K562 (cell line): ENCODE data around the gene USP31. TPM values are rescaled to one million over a fixed set of nuclear protein-coding genes. Genes with fewer than 3 reads are reported as not detected.

Experiments
- CBX8 ChIP-seq: fragments of 200-600 bp; sonication (generic); IDR thresholded peaks from 2 replicates; pipeline ENCODE4 v1.6.1; 2012; ENCODE audit warnings: borderline replicate concordance, mixed run types, low read depth, mild to moderate bottlenecking, moderate library complexity, mixed read lengths, low read length, control low read depth, inconsistent platforms; ENCODE audit not compliant: poor library complexity, severe bottlenecking; ENCODE audit errors: extremely low read depth
- CHAMP1 ChIP-seq: fragments of 450-650 bp; IDR thresholded peaks from 2 replicates; pipeline ENCODE4 v1.6.1; 2016; ENCODE audit warnings: mild to moderate bottlenecking
- CHD4 ChIP-seq: fragments of 200-600 bp; sonication (generic); IDR thresholded peaks from 3 replicates; pipeline ENCODE4 v1.6.1; 2012; ENCODE audit warnings: low read depth, mild to moderate bottlenecking, mixed read lengths, low read length, inconsistent platforms; ENCODE audit not compliant: insufficient read depth, insufficient replicate concordance, poor library complexity, severe bottlenecking
- DDX20 ChIP-seq: fragments of 450-650 bp; IDR thresholded peaks from 2 replicates; pipeline ENCODE4 v1.6.1; 2016; ENCODE audit warnings: missing genetic modification characterization, low read depth, mild to moderate bottlenecking, missing compliant biosample characterization, moderate library complexity
- DEAF1 ChIP-seq: fragments of 450-650 bp; formaldehyde crosslinking; IDR thresholded peaks from 2 replicates; pipeline ENCODE4 v1.4.0; 2020; ENCODE audit warnings: mild to moderate bottlenecking, moderate library complexity
- FOXK1 ChIP-seq: sonication (generic); formaldehyde crosslinking; IDR thresholded peaks from 2 replicates; pipeline ENCODE4 v1.8.0; 2022; ENCODE audit warnings: missing genetic modification reagents, mild to moderate bottlenecking, borderline replicate concordance
- HEY1 ChIP-seq: fragments of 250-450 bp; sonication (Bioruptor Pico); IDR thresholded peaks from 2 replicates; pipeline ENCODE4 v1.5.0; 2020; ENCODE audit warnings: mild to moderate bottlenecking, moderate library complexity, borderline replicate concordance
- HNRNPH1 ChIP-seq: fragments of 200-400 bp; formaldehyde crosslinking; optimal IDR thresholded peaks from 2 replicates; pipeline ENCODE3; 2017; ENCODE audit warnings: low read depth, mild to moderate bottlenecking, low read length, moderate library complexity
- NELFE ChIP-seq: IDR thresholded peaks from 2 replicates; pipeline ENCODE4 v1.6.1; 2011; ENCODE audit warnings: mild to moderate bottlenecking; ENCODE audit not compliant: insufficient read depth, insufficient read length
- POLR2A ChIP-seq: fragments of 450-650 bp; conservative IDR thresholded peaks from 2 replicates; pipeline ENCODE4 v1.6.1; 2016
- PREB ChIP-seq: sonication (generic); formaldehyde crosslinking; IDR thresholded peaks from 2 replicates; pipeline ENCODE4 v1.8.1; 2023; ENCODE audit warnings: mild to moderate bottlenecking, missing genetic modification reagents
- SIX5 ChIP-seq, 2 experiments: IDR thresholded peaks; 2 replicates each; pipeline ENCODE4 v1.6.1; 2011; ENCODE audit warnings: low read length in 2 of 2, borderline replicate concordance in 1 of 2, low read depth in 1 of 2, mild to moderate bottlenecking in 1 of 2, moderate library complexity in 1 of 2; ENCODE audit not compliant: insufficient read depth in 1 of 2
- SRSF9 ChIP-seq: fragments of 200-400 bp; formaldehyde crosslinking; IDR thresholded peaks from 2 replicates; pipeline ENCODE4 v1.6.1; 2017; ENCODE audit warnings: low read depth, low read length, borderline replicate concordance
- TFAP4 ChIP-seq: sonication (generic); formaldehyde crosslinking; IDR thresholded peaks from 2 replicates; pipeline ENCODE4 v1.8.0; 2022; ENCODE audit warnings: missing genetic modification reagents, mild to moderate bottlenecking, moderate library complexity, borderline replicate concordance
- TSC22D4 ChIP-seq: fragments of 450-650 bp; IDR thresholded peaks from 2 replicates; pipeline ENCODE4 v1.6.1; 2016; ENCODE audit warnings: missing genetic modification characterization, missing biosample characterization, control low read depth
- ZBTB49 ChIP-seq: sonication (generic); formaldehyde crosslinking; IDR thresholded peaks from 2 replicates; pipeline ENCODE4 v1.8.0; 2022; ENCODE audit warnings: missing genetic modification reagents, mild to moderate bottlenecking, borderline replicate concordance
- ZNF174 ChIP-seq: fragments of 250-450 bp; sonication (Bioruptor Pico); IDR thresholded peaks from 2 replicates; pipeline ENCODE4 v1.4.0; 2020; ENCODE audit warnings: mild to moderate bottlenecking
- ZNF197 ChIP-seq: fragments of 200-800 bp; sonication (Bioruptor generic); IDR thresholded peaks from 2 replicates; pipeline ENCODE4 v1.6.1; 2016; ENCODE audit warnings: low read depth, missing genetic modification characterization, missing compliant biosample characterization
- polyA plus RNA-seq, 8 experiments: library from polyadenylated mRNA; depleted of rRNA in 4 of 8; stranded (reverse) in 5 of 8; unstranded in 3 of 8; fragments of >200 nt; fragmentation: Nextera tagmentation in 2 of 8; fragmentation: Illumina TruSeq in 1 of 8; extraction: Ambion mirVana in 2 of 8; extraction: Trizol in 1 of 8; gene quantifications; 2 replicates each; pipeline versions ENCODE4 v1.2.1 to v1.2.3, GENCODE V29; 2011 to 2014; ENCODE audit warnings: inconsistent platforms in 1 of 8, missing spikeins in 1 of 8
- total RNA-seq, 7 experiments: library from RNA; depleted of rRNA in 6 of 7; stranded (reverse); fragments of >200 nt in 6 of 7; fragmentation: Illumina TruSeq in 2 of 7; extraction: Trizol in 2 of 7; gene quantifications; 2 replicates each; pipeline versions ENCODE4 v1.2.1 to v1.2.3, GENCODE V29; 2011 to 2021; ENCODE audit warnings: low replicate concordance in 1 of 7

USP31 gene
- total and polyA plus RNA-seq, 9 of the 15 experiments (the other 6 are each of a cell fraction or from before 2014, with no cell fraction given) = 0.56 to 4.9 (median 2.9) TPM

- no peak for TF ChIP-seq HEY1 (CRISPR knock-in tag)
- no peak for TF ChIP-seq SRSF9
- no peak for TF ChIP-seq CBX8
- no peak for TF ChIP-seq ZBTB49 (CRISPR knock-in tag)
- no peak for TF ChIP-seq POLR2A
- peak; percentile 90 to 93 for TF ChIP-seq SIX5 (IDR thresholded peaks at IDR 0.05; ENCODE audit: borderline replicate concordance in 1 of 2, insufficient read depth in 1 of 2, low read depth in 1 of 2, low read length in 2 of 2)
- TF ChIP-seq ZNF174 (CRISPR knock-in tag) = no peak
- TF ChIP-seq ZNF197 (CRISPR knock-in tag) = peak; percentile 99
- no peak for TF ChIP-seq NELFE
- TF ChIP-seq DEAF1 (CRISPR knock-in tag) = no peak
- TF ChIP-seq CHAMP1 = no peak
- TF ChIP-seq PREB (CRISPR knock-in tag) = no peak
- TF ChIP-seq CHD4 = no peak
- no peak for TF ChIP-seq HNRNPH1
- TF ChIP-seq TSC22D4 (tag) = no peak
- TF ChIP-seq FOXK1 (CRISPR knock-in tag) = no peak
- peak; percentile 96 for TF ChIP-seq TFAP4
- TF ChIP-seq DDX20 (tag) = no peak
Observed at GRCh38 chr16:23149267-23149992, at the start of gene USP31 (continued).
